A549 (cell line): Measurements from ENCODE around the gene IFRD1. TPM values are rescaled to one million over a fixed set of nuclear protein-coding genes. Genes with fewer than 3 reads are reported as not detected.
"Not testable (repeated sequence)": the region's sequence is repeated elsewhere in the genome, so short reads cannot be mapped to it uniquely, and the experiment has no call there.

Source experiments
- ATAC-seq, 2 experiments: fragments of 200-7000 bp in 1 of 2; fragments of >200 bp in 1 of 2; cut with Nextera tagmentation in 1 of 2; cut with Tn5 transposase in 1 of 2; 3 replicates each; pipeline versions ENCODE4 v1.8.0 to v1.9.1; 2018 to 2020; ENCODE audit warnings: mild to moderate bottlenecking in 1 of 2, moderate library complexity in 1 of 2
- CTCF ChIA-PET: fragments of 300-600 bp; sonication (Branson Sonifier 250); formaldehyde crosslinking; extraction: SDS; loops from one replicate; lab custom pipeline; 2021; ENCODE audit warnings: antibody characterized with exemption, inconsistent platforms; lab: Yijun Ruan, JAX
- POLR2A ChIA-PET: fragments of 350-600 bp; formaldehyde crosslinking; extraction: SDS; loops from one replicate; lab custom pipeline; 2021; ENCODE audit warnings: antibody characterized with exemption, inconsistent platforms; lab: Yijun Ruan, JAX
- DNase-seq, 2 experiments: peaks; one replicate each; pipeline versions ENCODE4 v3.0.0 to v3.0.0-alpha.2; 2011 to 2016; ENCODE audit warnings: low read depth in 1 of 2, low spot score in 1 of 2
- FAIRE-seq: peaks from 2 replicates; lab custom pipeline; 2011; peaks lifted over from hg19 to GRCh38; lab: Jason Lieb, UNC
- H3K27ac ChIP-seq, 2 experiments: fragments of >200 bp; sonication (Bioruptor Twin); formaldehyde crosslinking; 3 replicates each; pipeline ENCODE4 v1.5.1; 2016 to 2017
- H3K4me1 ChIP-seq: fragments of >200 bp; sonication (Bioruptor Twin); formaldehyde crosslinking; 3 replicates; pipeline ENCODE4 v1.6.1; 2016
- H3K4me2 ChIP-seq: fragments of >200 bp; sonication (Bioruptor Twin); formaldehyde crosslinking; 3 replicates; pipeline ENCODE4 v1.6.1; 2016
- H3K4me3 ChIP-seq: fragments of >200 bp; sonication (Bioruptor Twin); formaldehyde crosslinking; 3 replicates; pipeline ENCODE4 v1.5.1; 2016
- H3K9me3 ChIP-seq: fragments of >200 bp; sonication (Bioruptor Twin); formaldehyde crosslinking; 3 replicates; pipeline ENCODE4 v1.6.1; 2016
- BCL3 ChIP-seq: fragments of >200 bp; sonication (Bioruptor Twin); formaldehyde crosslinking; IDR thresholded peaks from 3 replicates; pipeline ENCODE4 v1.6.1; 2016
- E2F6 ChIP-seq: IDR thresholded peaks from 2 replicates; pipeline ENCODE4 v1.6.1; 2012; ENCODE audit warnings: low read depth, borderline replicate concordance
- ELK1 ChIP-seq: fragments of 150-350 bp; IDR thresholded peaks from 2 replicates; pipeline ENCODE4 v1.6.1; 2014; ENCODE audit warnings: low read depth, mild to moderate bottlenecking, low read length
- FOSL2 ChIP-seq, 2 experiments: fragments of 450-650 bp in 1 of 2; fragments of >200 bp in 1 of 2; sonication (Bioruptor Twin) in 1 of 2; formaldehyde crosslinking; IDR thresholded peaks; 2 replicates each; pipeline versions ENCODE4 v1.5.0 to v1.6.1; 2016 to 2020; ENCODE audit warnings: mild to moderate bottlenecking in 1 of 2, moderate library complexity in 1 of 2
- FOXS1 ChIP-seq: fragments of 250-450 bp; sonication (Bioruptor Pico); IDR thresholded peaks from 2 replicates; pipeline ENCODE4 v1.5.0; 2020; ENCODE audit warnings: mild to moderate bottlenecking, moderate library complexity
- HDAC2 ChIP-seq: fragments of 200-600 bp; sonication (generic); IDR thresholded peaks from 2 replicates; pipeline ENCODE4 v1.6.1; 2016
- HEYL ChIP-seq: fragments of 250-450 bp; sonication (Bioruptor Pico); IDR thresholded peaks from 2 replicates; pipeline ENCODE4 v1.8.0; 2021; ENCODE audit warnings: mild to moderate bottlenecking, moderate library complexity
- JUN ChIP-seq, 2 experiments: fragments of >200 bp; sonication (Bioruptor Twin); formaldehyde crosslinking; IDR thresholded peaks; 2 replicates in 1 of 2; 3 replicates in 1 of 2; pipeline ENCODE4 v1.6.1; 2016 to 2017
- MAFK ChIP-seq: fragments of 450-650 bp; IDR thresholded peaks from 2 replicates; pipeline ENCODE4 v1.6.1; 2014; ENCODE audit not compliant: partially characterized antibody
- MAZ ChIP-seq: fragments of 150-350 bp; IDR thresholded peaks from 2 replicates; pipeline ENCODE4 v1.6.1; 2014; ENCODE audit warnings: antibody characterized with exemption, low read depth, low read length, borderline replicate concordance
- NR3C1 ChIP-seq: fragments of >200 bp; sonication (Bioruptor Twin); formaldehyde crosslinking; IDR thresholded peaks from 3 replicates; pipeline ENCODE4 v1.6.1; 2017
- PBX3 ChIP-seq: IDR thresholded peaks from 2 replicates; pipeline ENCODE4 v1.6.1; 2012
- POLR2AphosphoS2 ChIP-seq: conservative IDR thresholded peaks from 2 replicates; pipeline ENCODE4 v1.6.1; 2012; ENCODE audit warnings: low read length, improper control_type of control experiment, inconsistent platforms
- RAD21 ChIP-seq, 2 experiments: fragments of >200 bp in 1 of 2; sonication (Bioruptor Twin) in 1 of 2; formaldehyde crosslinking in 1 of 2; IDR thresholded peaks in 1 of 2; conservative IDR thresholded peaks in 1 of 2; 2 replicates in 1 of 2; 3 replicates in 1 of 2; pipeline ENCODE4 v1.6.1; 2012 to 2018; ENCODE audit warnings: inconsistent platforms in 1 of 2
- RARB ChIP-seq: fragments of 250-450 bp; sonication (Bioruptor Pico); IDR thresholded peaks from 2 replicates; pipeline ENCODE4 v1.8.0; 2021; ENCODE audit warnings: mild to moderate bottlenecking, moderate library complexity
- ZFP36 ChIP-seq: fragments of 450-650 bp; IDR thresholded peaks from 2 replicates; pipeline ENCODE4 v1.6.1; 2014; ENCODE audit warnings: borderline replicate concordance; ENCODE audit not compliant: partially characterized antibody
- ZSCAN20 ChIP-seq: fragments of 250-450 bp; sonication (Bioruptor Pico); IDR thresholded peaks from 2 replicates; pipeline ENCODE4 v1.8.0; 2022; ENCODE audit warnings: mild to moderate bottlenecking, moderate library complexity
- WGBS: methylation state at CpG from one replicate; pipeline ENCODE4 v1.1.6; 2017; ENCODE audit errors: missing lambda C conversion rate; 5-methylcytosine and 5-hydroxymethylcytosine counted together
- polyA plus RNA-seq, 4 experiments: library from polyadenylated mRNA; depleted of rRNA in 3 of 4; stranded (reverse); fragments of >200 nt; fragmentation: RNase III in 1 of 4; extraction: RNeasy Plus Mini Kit Qiagen cat#74134 plus additional on column Dnase treatment in 1 of 4; gene quantifications; 2 replicates in 3 of 4; 3 replicates in 1 of 4; pipeline ENCODE4 v1.2.3, GENCODE V29; 2011 to 2017

IFRD1 gene
- polyA plus RNA-seq, 2 of the 4 experiments (the other 2 are of a cell fraction): 38.8 to 129 TPM

- Histone ChIP-seq H3K4me1 (no peaks in the 10 kb centered on the region), H3K27ac (no peak overlapping the region), H3K4me3 (no peak overlapping the region), H3K9me3 (0 out of 3 replicates have a peak, but pooled peaks cover 2% of the 10 kb centered on the region), H3K4me2 (no peak overlapping the region)
- 38% methylated on average over 5 of the region's 5 CpGs for WGBS
- ChIA-PET POLR2A (no interaction called here), CTCF (interaction anchor here (2.3 kb wide), 1 partner anchor 20 kb away, joined by 8 read pairs; no protein-coding TSS in a partner anchor)
- peak in 1 of 2 experiments; percentile 72; a peak in 3 of 6 replicates for ATAC-seq
- peak in 1 of 2 experiments; percentile 14 for DNase-seq
- TF ChIP-seq BCL3: no peak
- TF ChIP-seq ZFP36: no peak
- TF ChIP-seq PBX3: no peak
- peak in 1 of 2 experiments; percentile 22; a peak in 2 of 5 replicates for TF ChIP-seq RAD21 (conservative IDR thresholded peaks at IDR 0.05 in 1 of 2, IDR thresholded peaks at IDR 0.05 in 1 of 2)
- no peak for FAIRE-seq
Observed at GRCh38 chr7:112515989-112516388, 65.7 kb downstream of the IFRD1 start.

GRCh38 chr7:112516418-112516817 is 66.2 kb downstream of the IFRD1 start:
- H3K4me1 ChIP-seq, FAIRE-seq, DNase-seq, H3K4me3 ChIP-seq, H3K9me3 ChIP-seq, H3K27ac ChIP-seq, H3K4me2 ChIP-seq, POLR2A ChIA-PET: not testable (repeated sequence)
- ATAC-seq: peak in 1 of 2 experiments; percentile 39; a peak in 1 of 6 replicates
- WGBS: 42% methylated on average over 5 of the region's 5 CpGs
- CTCF ChIA-PET: interaction anchor here (2.3 kb wide), 1 partner anchor 20 kb away, joined by 8 read pairs; no protein-coding TSS in a partner anchor

- 0 out of 3 replicates have a peak, but pooled peaks cover 2% of the 10 kb centered on the region for H3K9me3 ChIP-seq
- FAIRE-seq: no peak
- peak; percentile 64 for TF ChIP-seq MAFK
- no peak for TF ChIP-seq ZSCAN20
- no peak for TF ChIP-seq E2F6
- TF ChIP-seq MAZ: no peak
- TF ChIP-seq POLR2AphosphoS2: no peak
- TF ChIP-seq, all 56 proteins: peak for 1
- ChIA-PET CTCF (interaction anchor here (1.1 to 1.3 kb wide), 2 partner anchors 10 to 21 kb away, joined by 3 read pairs; no protein-coding TSS in a partner anchor), POLR2A (no interaction called here)
- ATAC-seq (no peak), DNase-seq (no peak)
- 28% methylated on average over 3 of the region's 3 CpGs for WGBS
- H3K27ac ChIP-seq: no peak overlapping the region
- no peaks in the 10 kb centered on the region for H3K4me1 ChIP-seq
- no peak overlapping the region for H3K4me2 ChIP-seq
- H3K4me3 ChIP-seq: no peak overlapping the region
Observed at GRCh38 chr7:112517487-112517886, 67.2 kb downstream of the IFRD1 start.

GRCh38 chr7:112520787-112521186 is 70.5 kb downstream of the IFRD1 start:
- H3K4me2 ChIP-seq: no peak overlapping the region
- WGBS: 28% methylated on average over 6 of the region's 6 CpGs
- H3K4me3 ChIP-seq: no peak overlapping the region
- FAIRE-seq: no peak
- H3K9me3 ChIP-seq: 0 out of 3 replicates have a peak, but pooled peaks cover 2% of the 10 kb centered on the region
- TF ChIP-seq JUN (IDR thresholded peaks at IDR 0.05) (no peak), BCL3 (no peak), FOSL2 (IDR thresholded peaks at IDR 0.05) (no peak), FOSL2 (CRISPR knock-in tag; IDR thresholded peaks at IDR 0.05) (no peak), ZSCAN20 (no peak), HDAC2 (no peak), ELK1 (no peak), HEYL (CRISPR knock-in tag) (no peak), RARB (CRISPR knock-in tag) (no peak), FOXS1 (CRISPR knock-in tag) (no peak), NR3C1 (no peak)
- ATAC-seq: no peak
- DNase-seq: no peak
- CTCF ChIA-PET: no interaction called here
- no peaks in the 10 kb centered on the region for H3K4me1 ChIP-seq
- POLR2A ChIA-PET: no interaction called here
- no peak overlapping the region for H3K27ac ChIP-seq
